HFFc6 (cell line): ENCODE data around the gene HDAC10. TPM values are rescaled to one million over a fixed set of nuclear protein-coding genes. Genes with fewer than 3 reads are reported as not detected.

Experiments
- DNase-seq: peaks from one replicate; pipeline ENCODE4 v3.0.0-alpha.2; 2018
- H3K27ac Mint-ChIP-seq: 2 replicates; pipeline ENCODE4 v1.8.0; 2020; ENCODE audit warnings: mild to moderate bottlenecking, mixed read lengths
- H3K27me3 Mint-ChIP-seq: 2 replicates; pipeline ENCODE4 v1.8.0; 2021; ENCODE audit warnings: mild to moderate bottlenecking, moderate library complexity, mixed read lengths; ENCODE audit not compliant: insufficient read depth
- H3K36me3 Mint-ChIP-seq: 2 replicates; pipeline ENCODE4 v1.8.0; 2021; ENCODE audit warnings: low read depth, mixed read lengths
- H3K4me1 Mint-ChIP-seq: 2 replicates; pipeline ENCODE4 v1.8.0; 2020; ENCODE audit warnings: low read depth, mixed read lengths
- H3K4me3 Mint-ChIP-seq: 2 replicates; pipeline ENCODE4 v1.8.0; 2020; ENCODE audit warnings: mild to moderate bottlenecking, moderate library complexity, mixed read lengths
- H3K9me3 Mint-ChIP-seq: 2 replicates; pipeline ENCODE4 v1.8.0; 2020; ENCODE audit warnings: mild to moderate bottlenecking, mixed read lengths
- CTCF ChIP-seq: fragments of 200-600 bp; sonication (generic); IDR thresholded peaks from 2 replicates; pipeline ENCODE4 v1.5.0; 2021; ENCODE audit warnings: antibody characterized with exemption, mild to moderate bottlenecking
- total RNA-seq, 6 experiments: library from RNA; stranded (reverse); fragmentation: NEBNext Ultra II Directional; extraction: Animal tissue kit (Norgen Biotek cat#: 25700); gene quantifications; 2 replicates in 1 of 6; 3 replicates in 5 of 6; pipeline ENCODE4 v1.2.3, GENCODE V29; 2021

Gene HDAC10
- total RNA-seq, 6 experiments from 2014 or later, result 24.2 to 30.9 (median 28.9) TPM

GRCh38 chr22:50266994-50267393, 15.9 kb upstream of the HDAC10 start:
- Mint-ChIP-seq H3K27ac (no peak overlapping the region), H3K9me3 (no peaks in the 10 kb centered on the region), H3K4me3 (no peak overlapping the region), H3K4me1 (peaks cover 8% of the 10 kb centered on the region), H3K27me3 (peaks cover 8% of the 10 kb centered on the region), H3K36me3 (no peaks in the 10 kb centered on the region)
- no peak for DNase-seq
- no peak for TF ChIP-seq CTCF

- H3K27me3 Mint-ChIP-seq, result peaks cover 4% of the 10 kb centered on the region
- H3K4me1 Mint-ChIP-seq, result peaks cover 8% of the 10 kb centered on the region
- H3K36me3 Mint-ChIP-seq, result no peaks in the 10 kb centered on the region
- no peak overlapping the region for H3K4me3 Mint-ChIP-seq
- no peak for TF ChIP-seq CTCF
- no peak overlapping the region for H3K27ac Mint-ChIP-seq
- DNase-seq, result no peak
- no peaks in the 10 kb centered on the region for H3K9me3 Mint-ChIP-seq
These were observed 14.0 kb upstream of the HDAC10 start for GRCh38 chr22:50264946-50265669.

GRCh38 chr22:50264104-50264745, 13.2 kb upstream of the HDAC10 start:
- Mint-ChIP-seq H3K27ac (no peak overlapping the region), H3K4me3 (no peak overlapping the region), H3K4me1 (peaks cover 8% of the 10 kb centered on the region), H3K36me3 (no peaks in the 10 kb centered on the region), H3K9me3 (no peaks in the 10 kb centered on the region), H3K27me3 (peaks cover 4% of the 10 kb centered on the region)
- DNase-seq, result no peak
- no peak for TF ChIP-seq CTCF

GRCh38 chr22:50262973-50263617, 12.0 kb upstream of the HDAC10 start:
- H3K4me3 Mint-ChIP-seq, result no peak overlapping the region
- DNase-seq, result no peak
- no peak overlapping the region for H3K27ac Mint-ChIP-seq
- H3K9me3 Mint-ChIP-seq, result no peaks in the 10 kb centered on the region
- peaks cover 8% of the 10 kb centered on the region for H3K4me1 Mint-ChIP-seq
- no peaks in the 10 kb centered on the region for H3K36me3 Mint-ChIP-seq
- H3K27me3 Mint-ChIP-seq, result peaks cover 1% of the 10 kb centered on the region
- no peak for TF ChIP-seq CTCF

DNA sequence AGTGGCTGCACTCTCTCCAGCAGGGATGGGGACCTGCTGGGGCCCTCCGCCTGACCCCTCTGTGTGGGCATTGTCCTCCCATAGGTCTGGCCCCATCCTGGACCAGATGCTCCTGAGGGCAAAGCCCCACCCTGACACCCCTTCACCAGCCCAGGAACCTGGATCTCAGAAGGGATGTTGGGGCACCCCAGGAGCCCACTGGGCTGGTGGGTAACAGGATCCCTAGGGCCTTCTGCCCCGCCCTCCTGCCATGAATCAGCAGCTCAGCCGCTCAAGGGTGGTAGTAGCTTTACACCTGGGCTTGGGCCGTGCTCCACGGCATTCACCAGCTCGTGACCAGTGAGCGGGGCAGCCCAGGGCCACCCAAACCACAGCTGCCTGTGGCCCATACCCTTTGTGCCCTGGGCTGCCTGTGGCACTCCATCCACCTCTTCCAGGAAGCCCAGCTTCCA, 11.4 kb upstream of the HDAC10 start:
- no peak for DNase-seq
- no peaks in the 10 kb centered on the region for H3K9me3 Mint-ChIP-seq
- H3K27ac Mint-ChIP-seq, result peak overlapping the region; percentile 58; the same call in 1 of the 2 replicates
- H3K27me3 Mint-ChIP-seq, result peaks cover 1% of the 10 kb centered on the region
- peak overlapping the region; percentile 69 for H3K4me3 Mint-ChIP-seq
- H3K4me1 Mint-ChIP-seq, result peaks cover 8% of the 10 kb centered on the region
- H3K36me3 Mint-ChIP-seq, result no peaks in the 10 kb centered on the region
- no peak for TF ChIP-seq CTCF
